Thyroid gland (tissue), 4 donors: ENCODE measurements around the gene CCDC50. TPM values are rescaled to one million over a fixed set of nuclear protein-coding genes. Genes with fewer than 3 reads are reported as not detected.

ENCODE experiments used
- DNase-seq, 2 donors: peaks; one replicate each; pipeline ENCODE4 v3.0.0-alpha.2; 2019
- H3K27ac ChIP-seq, 3 donors: fragments of 200-600 bp; sonication (generic); 1 replicate in 2 of 3; 2 replicates in 1 of 3; pipeline ENCODE4 v1.5.1; 2016 to 2019; ENCODE audit warnings: mild to moderate bottlenecking in 1 of 3, moderate library complexity in 1 of 3
- H3K27me3 ChIP-seq: fragments of 200-600 bp; sonication (generic); one replicate; pipeline ENCODE4 v1.5.1; 2019
- H3K36me3 ChIP-seq, 2 donors: fragments of 200-600 bp; sonication (generic); one replicate each; pipeline ENCODE4 v1.5.1; 2016 to 2019
- H3K4me1 ChIP-seq, 2 donors: fragments of 200-600 bp; sonication (generic); one replicate each; pipeline ENCODE4 v1.5.1; 2017 to 2019
- H3K4me3 ChIP-seq, 3 donors: fragments of 200-600 bp; sonication (generic); replicated peaks in 1 of 3; 1 replicate in 2 of 3; 2 replicates in 1 of 3; pipeline ENCODE4 v1.5.1; 2016; ENCODE audit warnings: mild to moderate bottlenecking in 1 of 3
- H3K9me3 ChIP-seq: fragments of 200-600 bp; sonication (generic); one replicate; pipeline ENCODE4 v1.5.1; 2017
- POLR2A ChIP-seq, 2 donors: fragments of 450-650 bp; IDR thresholded peaks; one replicate each; pipeline ENCODE4 v1.6.1; 2017; ENCODE audit warnings: antibody characterized with exemption in 2 of 2, mild to moderate bottlenecking in 2 of 2, moderate library complexity in 1 of 2
- WGBS, 2 donors: methylation state at CpG; one replicate each; pipeline ENCODE4 v1.1.5; 2017; 5-methylcytosine and 5-hydroxymethylcytosine counted together
- intact Hi-C: fragments of 100-400 bp; cut with DNase I; formaldehyde crosslinking; loops from one replicate; pipeline ENCODE4 v1.15.1; 2023
- total RNA-seq, 4 donors: library from RNA; depleted of rRNA; stranded (reverse); fragments of >200 nt; gene quantifications; one replicate each; pipeline ENCODE4 v1.2.3, GENCODE V29; 2016
- TF ChIP-seq, protein P1 (sequence below), 6 experiments: fragments of 200-600 bp in 3 of 6; fragments of 450-650 bp in 3 of 6; sonication (generic) in 3 of 6; IDR thresholded peaks; one replicate each; pipeline ENCODE4 v1.5.1; 2016 to 2019; ENCODE audit warnings: antibody characterized with exemption in 6 of 6, mild to moderate bottlenecking in 2 of 6, inconsistent platforms in 1 of 6, moderate library complexity in 1 of 6

The CCDC50 gene
- total RNA-seq, 4 donors from 2014 or later: 63.3 to 104 (median 91.1) TPM

DNA sequence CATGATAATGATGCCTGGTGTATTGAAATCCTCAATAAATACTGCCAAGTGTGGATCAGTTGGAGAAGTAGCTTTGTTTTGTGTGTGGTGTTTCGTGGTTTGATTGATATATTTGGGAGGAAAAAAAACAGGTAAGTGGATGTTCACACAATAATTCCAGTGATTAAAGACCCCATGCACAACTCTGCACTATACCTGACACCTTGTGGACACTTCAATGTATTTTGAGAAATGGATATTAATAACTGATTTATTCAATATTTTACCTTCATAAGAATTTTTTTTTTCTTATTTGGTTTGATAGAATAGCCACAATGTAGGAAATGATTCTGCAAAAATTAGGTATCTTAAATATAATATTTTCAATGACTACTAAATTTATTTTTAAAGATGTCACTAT, 69.4 kb downstream of the CCDC50 start:
- no peak overlapping the region for H3K4me3 ChIP-seq
- intact Hi-C loops: no loop called here
- TF ChIP-seq, protein P1, sequence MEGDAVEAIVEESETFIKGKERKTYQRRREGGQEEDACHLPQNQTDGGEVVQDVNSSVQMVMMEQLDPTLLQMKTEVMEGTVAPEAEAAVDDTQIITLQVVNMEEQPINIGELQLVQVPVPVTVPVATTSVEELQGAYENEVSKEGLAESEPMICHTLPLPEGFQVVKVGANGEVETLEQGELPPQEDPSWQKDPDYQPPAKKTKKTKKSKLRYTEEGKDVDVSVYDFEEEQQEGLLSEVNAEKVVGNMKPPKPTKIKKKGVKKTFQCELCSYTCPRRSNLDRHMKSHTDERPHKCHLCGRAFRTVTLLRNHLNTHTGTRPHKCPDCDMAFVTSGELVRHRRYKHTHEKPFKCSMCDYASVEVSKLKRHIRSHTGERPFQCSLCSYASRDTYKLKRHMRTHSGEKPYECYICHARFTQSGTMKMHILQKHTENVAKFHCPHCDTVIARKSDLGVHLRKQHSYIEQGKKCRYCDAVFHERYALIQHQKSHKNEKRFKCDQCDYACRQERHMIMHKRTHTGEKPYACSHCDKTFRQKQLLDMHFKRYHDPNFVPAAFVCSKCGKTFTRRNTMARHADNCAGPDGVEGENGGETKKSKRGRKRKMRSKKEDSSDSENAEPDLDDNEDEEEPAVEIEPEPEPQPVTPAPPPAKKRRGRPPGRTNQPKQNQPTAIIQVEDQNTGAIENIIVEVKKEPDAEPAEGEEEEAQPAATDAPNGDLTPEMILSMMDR (IDR thresholded peaks at IDR 0.05): no peak
- no peak for TF ChIP-seq POLR2A (IDR thresholded peaks at IDR 0.05)
- H3K36me3 ChIP-seq: no peaks in the 10 kb centered on the region
- no peaks in the 10 kb centered on the region for H3K27me3 ChIP-seq
- H3K9me3 ChIP-seq: no peaks in the 10 kb centered on the region
- 85 to 94% methylated on average over 1 of the region's 1 CpG for WGBS, 2 donors
- DNase-seq: no peak
- H3K27ac ChIP-seq: no peak overlapping the region
- peaks cover 6 to 7% of the 10 kb centered on the region in 2 donors for H3K4me1 ChIP-seq

DNA sequence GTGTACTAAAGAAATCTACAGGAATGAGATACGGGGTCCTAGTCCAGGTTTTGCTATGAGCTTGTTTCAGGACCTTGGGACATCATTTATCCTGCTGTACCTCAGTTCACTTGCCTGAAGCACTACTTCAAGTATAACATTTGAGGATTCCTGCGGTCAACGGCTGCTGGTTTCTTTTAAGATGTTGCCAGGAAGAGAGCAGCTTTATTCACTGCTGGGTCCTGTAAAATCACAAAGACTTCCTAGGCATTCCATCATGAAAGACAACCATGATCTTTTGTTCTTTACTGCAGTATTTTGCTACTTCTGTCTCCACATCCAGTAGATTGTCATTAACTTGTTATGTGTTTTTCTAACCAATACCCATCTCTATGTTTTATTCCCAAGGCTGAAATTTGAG, 70.7 kb downstream of the CCDC50 start:
- peaks cover 6 to 7% of the 10 kb centered on the region in 2 donors for H3K4me1 ChIP-seq

DNA sequence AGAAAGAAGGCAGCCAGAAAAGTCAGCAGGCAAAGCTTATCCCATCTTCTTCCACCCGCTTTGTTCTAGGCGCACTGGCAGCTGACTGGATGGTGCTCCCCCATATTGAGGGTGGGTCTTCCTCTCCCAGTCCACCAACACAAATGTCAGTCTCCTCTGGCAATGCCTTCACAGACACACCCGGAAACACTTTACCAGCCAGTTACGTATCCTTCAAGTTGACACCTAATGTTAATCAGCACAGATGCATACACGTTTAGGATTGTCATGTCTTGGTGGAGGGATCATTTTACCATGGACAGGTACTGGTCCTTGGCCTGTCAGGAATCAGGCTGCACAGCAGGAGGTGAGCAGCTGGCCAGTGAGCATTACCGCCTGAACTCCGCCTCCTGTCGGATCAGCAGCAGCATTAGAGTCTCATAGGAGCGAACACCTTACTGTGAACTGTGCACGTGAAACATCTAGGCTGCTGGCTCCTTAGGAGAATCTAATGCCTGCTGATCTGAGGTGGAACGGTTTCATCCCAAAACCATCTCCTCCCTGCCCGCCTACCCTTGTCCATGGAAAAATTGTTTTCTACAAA, 72.7 kb downstream of the CCDC50 start:
- no peak overlapping the region for H3K4me3 ChIP-seq
- H3K27me3 ChIP-seq: no peaks in the 10 kb centered on the region
- WGBS, 2 donors: 80 to 84% methylated on average over 12 of the region's 12 CpGs
- no peak for TF ChIP-seq POLR2A (IDR thresholded peaks at IDR 0.05)
- TF ChIP-seq, protein P1 (IDR thresholded peaks at IDR 0.05): no peak
- peaks cover 6 to 7% of the 10 kb centered on the region in 2 donors for H3K4me1 ChIP-seq
- no peaks in the 10 kb centered on the region for H3K9me3 ChIP-seq
- no peak overlapping the region for H3K27ac ChIP-seq
- no peak for DNase-seq
- intact Hi-C loops: no loop called here
- no peaks in the 10 kb centered on the region for H3K36me3 ChIP-seq

More for the DNA sequence above, 70.7 kb downstream of the CCDC50 start:
- H3K9me3 ChIP-seq: no peaks in the 10 kb centered on the region
- no peak for DNase-seq
- intact Hi-C loops: no loop called here
- H3K4me3 ChIP-seq: no peak overlapping the region
- H3K27ac ChIP-seq: no peak overlapping the region
- no peaks in the 10 kb centered on the region for H3K36me3 ChIP-seq
- WGBS, 2 donors: 64 to 70% methylated on average over 3 of the region's 3 CpGs
- no peak for TF ChIP-seq POLR2A (IDR thresholded peaks at IDR 0.05)
- TF ChIP-seq, protein P1 (IDR thresholded peaks at IDR 0.05): no peak
- no peaks in the 10 kb centered on the region for H3K27me3 ChIP-seq

DNA sequence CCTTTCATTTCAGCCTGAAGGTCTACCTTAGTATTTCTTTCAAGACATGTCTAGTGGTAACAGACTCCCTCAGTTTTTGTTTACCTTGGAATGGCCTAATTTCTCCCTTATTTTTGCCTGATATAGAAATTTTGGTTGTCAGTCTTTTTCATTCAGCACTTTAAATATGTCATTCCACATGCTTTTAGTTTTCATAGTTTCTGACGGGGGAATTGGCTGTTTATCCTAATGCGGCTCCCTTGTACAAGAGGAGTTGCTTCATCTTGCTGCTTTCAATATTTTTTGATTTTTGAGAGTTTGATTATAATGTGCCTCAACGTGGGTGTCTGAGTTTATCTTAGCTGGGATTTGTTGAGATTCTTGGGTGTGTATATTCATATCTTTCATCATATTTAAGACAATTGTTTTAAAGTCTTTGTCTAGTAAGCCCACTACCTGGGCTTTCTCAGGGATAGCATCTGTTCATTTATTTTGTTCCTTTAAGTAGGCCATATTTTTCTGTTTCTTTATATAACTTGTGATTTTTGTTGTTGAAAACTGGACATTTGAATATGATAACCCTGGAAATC, 80.7 kb downstream of the CCDC50 start:
- intact Hi-C loops: loop anchor here (10.0 kb wide), 1 partner anchor 1035 kb away; no protein-coding TSS in a partner anchor
- Histone ChIP-seq H3K4me1 (no peaks in the 10 kb centered on the region), H3K4me3 (no peak overlapping the region), H3K36me3 (no peaks in the 10 kb centered on the region), H3K9me3 (no peaks in the 10 kb centered on the region), H3K27me3 (no peaks in the 10 kb centered on the region), H3K27ac (no peak overlapping the region)
- WGBS, 2 donors: 93 to 97% methylated on average over 3 of the region's 3 CpGs
- DNase-seq: no peak
- TF ChIP-seq, protein P1 (IDR thresholded peaks at IDR 0.05): no peak
- no peak for TF ChIP-seq POLR2A (IDR thresholded peaks at IDR 0.05)

DNA sequence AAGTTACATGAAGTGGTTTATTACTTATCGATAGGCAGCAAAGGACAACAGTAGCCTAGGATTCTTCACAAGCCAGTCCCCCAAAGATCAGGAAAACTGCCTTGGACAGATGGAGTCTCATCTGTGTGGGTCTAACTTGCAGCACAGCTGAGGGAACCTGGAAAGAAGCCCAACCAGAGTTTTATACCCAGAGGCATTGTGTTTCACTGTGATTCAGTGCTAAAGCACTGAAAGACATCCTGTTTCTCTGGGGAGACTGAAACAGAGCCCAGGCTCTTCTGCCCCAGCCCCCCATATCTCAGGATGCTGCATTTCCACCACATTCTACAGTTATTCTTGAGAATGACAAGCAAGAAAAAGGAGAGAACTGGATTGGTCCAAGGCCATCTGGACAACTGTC, 83.6 kb downstream of the CCDC50 start:
- DNase-seq: no peak
- Histone ChIP-seq H3K27me3 (no peaks in the 10 kb centered on the region), H3K4me1 (peaks cover 0 to 4% of the 10 kb centered on the region in 2 donors), H3K9me3 (no peaks in the 10 kb centered on the region), H3K27ac (no peak overlapping the region), H3K36me3 (no peaks in the 10 kb centered on the region), H3K4me3 (no peak overlapping the region)
- TF ChIP-seq POLR2A (IDR thresholded peaks at IDR 0.05): no peak
- TF ChIP-seq, protein P1 (IDR thresholded peaks at IDR 0.05): no peak
- 76 to 88% methylated on average over 1 of the region's 1 CpG for WGBS, 2 donors
- intact Hi-C loops: loop anchor here (10.0 kb wide), 1 partner anchor 1032 kb away; no protein-coding TSS in a partner anchor
